Skin epidermis (tissue), 12 donors: ENCODE data around the gene ORMDL1.
"Not testable (repeated sequence)": the region's sequence is repeated elsewhere in the genome, so short reads cannot be mapped to it uniquely, and the experiment has no call there.

Experiments
- H3K27ac ChIP-seq, 21 experiments: fragments of 200-600 bp; sonication (generic) in 11 of 21; one replicate each; pipeline ENCODE4 v1.5.0; 2020; ENCODE audit warnings: mild to moderate bottlenecking in 3 of 21, inconsistent platforms in 2 of 21, moderate library complexity in 2 of 21
- H3K4me3 ChIP-seq, 7 experiments: fragments of 200-600 bp; sonication (generic) in 2 of 7; one replicate each; pipeline ENCODE4 v1.5.0; 2020; ENCODE audit warnings: inconsistent platforms in 2 of 7, mild to moderate bottlenecking in 2 of 7, moderate library complexity in 1 of 7

ORMDL1 gene

GRCh38 chr2:189782221-189782671, 1.9 kb downstream of the ORMDL1 start:
- peak overlapping the region in 1 of 7 experiments; percentile 90 for H3K4me3 ChIP-seq

DNA sequence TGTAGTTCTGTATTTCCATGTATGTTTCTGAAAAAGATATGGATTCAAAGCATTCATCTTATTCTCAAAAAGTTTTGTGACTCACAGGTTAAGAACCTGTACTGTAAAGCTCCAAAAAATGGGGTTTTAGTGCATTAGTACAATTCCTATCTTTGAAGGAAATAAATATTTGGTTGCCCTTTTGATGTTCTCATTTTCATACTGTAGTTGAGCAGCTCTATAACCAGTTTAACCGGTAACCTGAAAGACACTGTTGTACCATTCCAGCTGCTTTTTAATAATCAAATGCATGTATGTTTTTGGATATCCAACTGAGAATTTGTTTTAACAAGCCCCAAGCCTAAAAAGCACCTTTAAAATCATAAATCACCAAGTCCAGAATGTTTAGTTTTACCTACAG, 11.9 kb downstream of the ORMDL1 start:
- no peak overlapping the region for H3K4me3 ChIP-seq
- H3K27ac ChIP-seq: no peak overlapping the region

More at GRCh38 chr2:189782221-189782671, 1.9 kb downstream of the ORMDL1 start:
- H3K27ac ChIP-seq: peak overlapping the region in 4 of 21 experiments; percentile 88 to 97 (median 94)

DNA sequence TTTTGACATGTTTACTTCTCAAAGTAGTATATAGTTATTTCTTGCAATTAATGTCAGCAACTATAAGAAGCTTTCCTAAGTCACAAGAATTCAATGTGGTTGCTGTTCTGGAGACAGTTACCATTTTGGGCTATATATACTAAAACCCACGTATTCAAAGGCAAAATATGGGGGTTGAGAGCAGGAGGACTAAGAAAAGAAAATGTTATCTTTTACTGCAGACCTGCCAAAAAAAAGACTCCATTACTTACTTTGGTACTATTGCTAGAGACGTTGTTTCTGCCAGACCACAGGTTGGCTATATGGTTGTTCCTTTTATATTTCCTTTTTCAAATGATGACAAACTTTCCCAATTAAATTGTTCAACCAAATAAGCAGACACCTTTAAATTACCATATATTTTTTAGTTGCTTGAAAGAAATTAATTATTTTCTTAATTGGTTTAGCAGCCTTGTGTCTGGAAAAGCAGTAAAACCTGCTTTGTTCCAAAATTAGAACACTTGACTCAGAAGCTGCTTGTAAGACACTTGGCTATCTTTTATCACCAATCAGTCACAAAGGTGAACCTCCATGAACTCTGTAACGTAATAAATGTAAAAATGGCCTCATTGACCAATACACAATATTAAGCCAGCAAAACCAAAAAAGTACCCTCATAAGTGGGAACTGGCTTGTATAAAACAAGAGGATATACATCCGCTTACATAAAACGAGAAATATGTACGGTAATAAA, 13.4 kb downstream of the ORMDL1 start:
- Histone ChIP-seq H3K27ac (no peak overlapping the region), H3K4me3 (no peak overlapping the region)

GRCh38 chr2:189763908-189764661, 20.1 kb downstream of the ORMDL1 start:
- H3K27ac ChIP-seq: peak overlapping the region in 2 of 21 experiments; percentile 74 to 85
- peak overlapping the region in 1 of 7 experiments; percentile 51 for H3K4me3 ChIP-seq

DNA sequence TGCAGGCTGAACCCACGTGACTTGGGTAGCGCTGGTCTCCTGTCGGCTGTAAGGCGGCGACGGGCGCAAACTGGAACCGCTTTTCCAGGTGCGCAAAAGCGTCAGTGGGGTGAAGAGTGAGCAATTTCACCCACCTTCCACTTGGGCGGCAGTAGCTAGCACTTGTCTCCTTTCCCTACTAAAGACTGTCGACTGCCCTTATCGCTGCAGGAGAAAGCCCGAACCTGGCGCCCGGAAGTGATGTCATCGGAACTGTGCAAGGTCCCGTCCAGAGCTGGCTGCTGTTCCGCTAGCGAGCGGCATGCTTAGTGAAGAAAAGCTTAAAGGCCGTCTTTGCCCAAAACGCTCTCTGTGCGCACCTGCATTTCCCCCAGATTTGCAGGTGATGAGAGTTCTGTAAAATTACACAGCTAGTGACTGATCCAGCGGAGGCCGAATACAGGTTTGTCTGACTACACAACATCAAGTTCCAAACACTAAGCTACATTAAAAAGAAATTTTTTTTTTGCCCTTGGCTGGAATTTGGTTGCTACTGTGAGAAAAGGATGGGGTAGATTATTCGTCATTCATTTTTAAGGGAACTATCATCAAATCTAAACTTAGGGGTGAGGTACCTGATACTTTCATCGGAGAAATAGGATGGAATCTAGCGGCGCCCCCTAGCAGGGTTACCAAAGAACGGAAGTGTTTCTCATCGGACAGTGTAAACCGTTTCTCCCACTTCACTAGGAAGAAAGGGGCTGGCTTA, 21.4 kb downstream of the ORMDL1 start, which contains the start of gene OSGEPL1:
Gene OSGEPL1, minus strand, starts transcription at position 242 of the 748 bp plus-strand sequence. CDS start 1,152 bp downstream, outside the sequence.
- Histone ChIP-seq H3K27ac (peak within 1 kb of the TSS; percentile 43 to 97 (median 80)), H3K4me3 (peak within 1 kb of the TSS; percentile 51 to 75 (median 65))

DNA sequence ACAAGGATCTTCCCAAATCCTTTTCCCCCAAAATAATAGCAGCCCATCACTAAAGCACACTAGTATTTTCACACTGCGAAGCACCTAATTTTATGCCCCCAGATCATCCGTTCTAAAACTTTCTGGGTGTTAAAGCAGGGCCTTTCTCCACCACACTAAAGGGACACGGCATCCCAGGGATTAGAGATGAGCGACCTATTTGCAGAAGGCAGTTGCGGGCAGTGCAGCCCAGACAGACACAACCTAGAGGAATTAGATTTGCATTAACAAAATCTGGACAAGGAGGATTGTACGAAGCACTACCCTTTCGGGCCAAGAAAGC, 21.9 kb downstream of the ORMDL1 start:
- Histone ChIP-seq H3K4me3 (peak overlapping the region; percentile 51 to 75 (median 65)), H3K27ac (peak overlapping the region in 20 of 21 experiments; percentile 46 to 97 (median 80))

DNA sequence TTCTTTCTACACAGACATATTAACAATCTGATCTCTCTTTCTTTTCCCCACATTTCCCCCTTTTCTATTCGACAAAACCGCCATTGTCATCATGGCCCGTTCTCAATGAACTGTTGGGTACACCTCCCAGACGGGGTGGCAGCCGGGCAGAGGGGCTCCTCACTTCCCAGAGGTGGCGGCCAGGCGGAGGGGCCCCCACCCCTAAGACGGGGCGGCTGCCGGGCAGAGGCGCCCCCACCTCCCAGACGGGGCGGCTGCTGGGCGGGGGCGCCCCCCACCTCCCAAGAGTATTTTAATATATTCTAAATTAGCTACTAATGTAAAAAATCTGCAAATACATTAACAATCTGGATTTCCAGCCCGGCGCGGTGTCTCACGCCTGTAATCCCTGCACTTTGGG, 24.0 kb downstream of the ORMDL1 start:
- not testable (repeated sequence) for H3K4me3 ChIP-seq, H3K27ac ChIP-seq

- no peak overlapping the region for H3K4me3 ChIP-seq
- H3K27ac ChIP-seq: no peak overlapping the region
Observed at GRCh38 chr2:189756311-189756952, 27.7 kb downstream of the ORMDL1 start.

GRCh38 chr2:189751080-189751658, 33.0 kb downstream of the ORMDL1 start:
- no peak overlapping the region for H3K27ac ChIP-seq
- H3K4me3 ChIP-seq: no peak overlapping the region

GRCh38 chr2:189729430-189729829, 54.7 kb downstream of the ORMDL1 start:
- no peak overlapping the region for H3K27ac ChIP-seq
- H3K4me3 ChIP-seq: no peak overlapping the region

DNA sequence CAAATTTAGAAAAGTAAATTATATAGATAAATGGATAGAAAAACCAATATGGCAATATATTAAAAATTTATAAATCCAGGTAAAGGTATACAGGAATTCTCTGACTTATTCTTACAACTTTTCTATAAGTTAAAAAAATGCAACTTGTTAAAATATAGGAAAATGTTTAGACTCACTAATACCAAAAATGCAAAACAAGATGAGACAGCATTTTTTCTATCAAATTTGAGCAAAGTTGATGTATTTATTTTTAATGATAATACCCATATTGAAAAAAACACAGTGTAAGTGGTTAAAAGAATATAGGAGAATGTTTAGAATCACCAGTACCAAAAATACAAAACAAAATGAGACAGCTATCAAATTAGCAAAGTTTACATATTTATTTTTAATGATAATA, 57.3 kb downstream of the ORMDL1 start:
- no peak overlapping the region for H3K4me3 ChIP-seq
- no peak overlapping the region for H3K27ac ChIP-seq

DNA sequence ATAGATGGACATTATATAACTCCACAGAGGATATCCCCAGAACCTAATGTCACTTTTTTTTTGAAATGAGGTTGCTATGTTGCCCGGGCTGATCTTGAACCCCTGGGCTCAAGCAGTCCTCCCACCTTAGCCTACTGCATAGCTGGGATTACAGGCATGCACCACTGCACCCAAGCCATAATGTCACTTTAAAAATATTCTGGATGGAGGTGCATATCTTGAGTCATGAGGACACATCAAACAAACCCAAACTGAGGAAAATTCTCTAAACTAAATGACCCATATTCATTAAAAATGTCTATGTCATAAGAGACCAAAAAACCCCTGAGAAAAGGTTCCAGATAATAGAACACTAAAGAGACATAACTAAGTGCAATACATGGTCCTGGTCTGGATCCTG, 57.9 kb downstream of the ORMDL1 start:
- Histone ChIP-seq H3K4me3 (no peak overlapping the region), H3K27ac (no peak overlapping the region)

GRCh38 chr2:189723192-189723591, 60.9 kb downstream of the ORMDL1 start:
- Histone ChIP-seq H3K27ac (no peak overlapping the region), H3K4me3 (no peak overlapping the region)
